DOHH2 (cell line): ENCODE results near the gene BAZ2B.

Experiments
- EZH2phosphoT487 ChIP-seq: fragments of 200-600 bp; sonication (generic); IDR thresholded peaks from 2 replicates; pipeline ENCODE4 v1.6.1; 2017; ENCODE audit warnings: borderline replicate concordance, mild to moderate bottlenecking, antibody characterized with exemption, low read length, moderate library complexity, mixed read lengths
- TF ChIP-seq, protein P1 (sequence below): fragments of 200-600 bp; sonication (generic); IDR thresholded peaks from one replicate; pipeline ENCODE4 v1.5.1; 2014; ENCODE audit warnings: antibody characterized with exemption, mild to moderate bottlenecking, low read depth, low read length; ENCODE audit not compliant: poor library complexity, severe bottlenecking

DNA sequence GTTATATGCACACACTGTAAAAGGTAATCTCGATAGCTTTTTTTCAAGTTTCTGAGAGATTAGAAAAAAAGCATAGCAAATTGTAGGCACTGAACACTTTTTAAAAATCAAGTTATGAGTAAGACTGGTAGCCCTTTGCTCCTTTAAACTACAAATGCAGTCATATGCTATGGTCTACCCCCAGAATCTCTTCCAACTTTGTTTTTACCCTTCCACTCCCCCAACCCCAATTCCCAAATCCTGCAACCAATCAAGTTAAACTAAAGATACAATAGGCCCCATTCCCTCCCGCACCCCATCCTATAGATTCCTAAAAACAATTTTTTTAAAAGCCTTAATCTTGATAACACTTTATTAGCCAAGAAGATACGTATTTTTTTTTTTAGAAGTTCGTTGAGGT lies 752 bp upstream of the BAZ2B start:
- TF ChIP-seq, protein P1, sequence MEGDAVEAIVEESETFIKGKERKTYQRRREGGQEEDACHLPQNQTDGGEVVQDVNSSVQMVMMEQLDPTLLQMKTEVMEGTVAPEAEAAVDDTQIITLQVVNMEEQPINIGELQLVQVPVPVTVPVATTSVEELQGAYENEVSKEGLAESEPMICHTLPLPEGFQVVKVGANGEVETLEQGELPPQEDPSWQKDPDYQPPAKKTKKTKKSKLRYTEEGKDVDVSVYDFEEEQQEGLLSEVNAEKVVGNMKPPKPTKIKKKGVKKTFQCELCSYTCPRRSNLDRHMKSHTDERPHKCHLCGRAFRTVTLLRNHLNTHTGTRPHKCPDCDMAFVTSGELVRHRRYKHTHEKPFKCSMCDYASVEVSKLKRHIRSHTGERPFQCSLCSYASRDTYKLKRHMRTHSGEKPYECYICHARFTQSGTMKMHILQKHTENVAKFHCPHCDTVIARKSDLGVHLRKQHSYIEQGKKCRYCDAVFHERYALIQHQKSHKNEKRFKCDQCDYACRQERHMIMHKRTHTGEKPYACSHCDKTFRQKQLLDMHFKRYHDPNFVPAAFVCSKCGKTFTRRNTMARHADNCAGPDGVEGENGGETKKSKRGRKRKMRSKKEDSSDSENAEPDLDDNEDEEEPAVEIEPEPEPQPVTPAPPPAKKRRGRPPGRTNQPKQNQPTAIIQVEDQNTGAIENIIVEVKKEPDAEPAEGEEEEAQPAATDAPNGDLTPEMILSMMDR, result no peak
- no peak for TF ChIP-seq EZH2phosphoT487
